GM12891 (cell line): ENCODE measurements around the gene PRDX5.
A peak's percentile ranks its signal among the peaks of the same experiment; 100 is the strongest.

ENCODE experiments used
- DNase-seq: peaks from one replicate; pipeline ENCODE4 v3.0.0; 2011; ENCODE audit warnings: low spot score; ENCODE audit not compliant: insufficient read length
- FAIRE-seq: peaks from 2 replicates; lab custom pipeline; 2011; peaks lifted over from hg19 to GRCh38; lab: Jason Lieb, UNC
- PAX5 ChIP-seq: IDR thresholded peaks from 2 replicates; pipeline ENCODE4 v1.6.1; 2011; ENCODE audit warnings: low read length, moderate library complexity, mild to moderate bottlenecking; ENCODE audit not compliant: insufficient read depth, severe bottlenecking
- POLR2A ChIP-seq: IDR thresholded peaks from 2 replicates; pipeline ENCODE4 v1.6.1; 2011; ENCODE audit warnings: low read depth, low read length, control low read depth
- POLR2AphosphoS5 ChIP-seq: IDR thresholded peaks from 2 replicates; pipeline ENCODE4 v1.6.1; 2011; ENCODE audit warnings: low read depth, low read length, control low read depth
- POU2F2 ChIP-seq: IDR thresholded peaks from 2 replicates; pipeline ENCODE4 v1.6.1; 2011; ENCODE audit warnings: low read depth, mild to moderate bottlenecking, control low read depth, low read length, moderate library complexity
- SPI1 ChIP-seq: IDR thresholded peaks from 2 replicates; pipeline ENCODE4 v1.6.1; 2011; ENCODE audit warnings: low read depth, low read length, control low read depth
- TAF1 ChIP-seq: IDR thresholded peaks from 2 replicates; pipeline ENCODE4 v1.6.1; 2011; ENCODE audit warnings: low read depth, low read length, control low read depth

Gene PRDX5

DNA sequence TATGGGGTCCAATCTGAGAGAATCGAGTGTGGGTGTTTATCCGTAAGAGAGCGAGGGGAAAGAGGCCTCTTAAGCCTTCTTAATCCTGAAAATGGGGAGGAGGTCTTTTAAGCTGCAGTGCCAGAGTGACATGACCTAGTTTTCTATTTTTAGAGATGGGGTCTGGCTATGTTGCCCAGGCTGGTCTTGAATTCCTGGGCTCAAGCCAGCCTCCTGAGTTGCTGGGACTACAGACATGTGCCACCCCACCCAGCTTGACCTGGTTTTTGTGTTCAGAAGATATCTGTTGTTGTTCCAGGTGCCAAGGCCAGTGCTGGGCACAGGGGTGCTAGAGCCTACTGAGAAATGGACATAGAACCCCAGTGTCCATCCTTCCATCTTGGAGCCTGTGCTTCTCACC, 34.8 kb upstream of the PRDX5 start:
- no peak for TF ChIP-seq POLR2AphosphoS5
- no peak for TF ChIP-seq POLR2A
- TF ChIP-seq SPI1, result no peak
- no peak for TF ChIP-seq TAF1
- no peak for TF ChIP-seq PAX5
- TF ChIP-seq POU2F2, result no peak
- no peak for FAIRE-seq
- no peak for DNase-seq

DNA sequence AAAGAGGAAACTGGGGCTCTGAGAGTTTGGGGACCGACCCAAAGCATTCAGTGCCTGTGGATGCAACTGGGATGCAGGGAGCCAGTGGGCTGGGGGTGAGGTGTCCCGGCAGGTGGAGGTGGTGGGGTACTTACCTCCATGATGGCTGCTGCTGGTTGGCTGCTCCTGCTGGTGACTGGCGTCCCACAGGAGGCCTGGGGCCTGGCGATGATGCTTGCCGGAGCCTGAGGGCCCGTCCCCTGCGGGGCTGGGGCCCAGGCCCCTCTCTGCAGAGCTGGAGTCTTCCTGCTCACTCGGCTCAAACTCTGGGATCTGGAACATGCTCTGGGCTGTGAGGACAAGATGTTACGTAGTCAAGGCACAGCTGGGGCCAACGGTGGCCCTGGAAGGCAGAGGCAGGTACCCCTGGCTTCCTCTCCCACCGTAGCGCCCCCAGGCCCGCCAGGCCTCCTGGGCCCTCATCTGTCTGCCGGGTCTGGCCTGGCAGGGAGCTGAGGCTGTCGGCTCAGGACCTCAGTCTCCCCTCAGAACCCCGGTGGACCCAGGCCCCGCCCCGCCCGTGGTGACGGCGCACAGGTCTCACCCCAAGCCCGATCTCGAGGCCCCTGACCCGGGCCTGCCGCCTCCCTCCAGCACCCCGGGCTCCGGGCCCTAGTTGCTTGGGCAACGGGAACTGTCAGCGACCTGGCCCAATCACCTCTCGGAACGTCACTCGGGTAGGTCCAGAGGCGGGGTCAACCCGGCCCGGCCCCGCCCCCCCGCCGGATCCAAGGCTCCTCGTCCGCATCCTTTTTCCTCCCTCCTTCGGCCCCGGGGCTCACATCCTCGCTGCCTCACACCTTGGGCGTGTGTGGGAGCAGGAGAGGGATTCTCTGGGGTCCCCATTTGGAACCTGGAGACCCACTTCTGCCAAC, 33.6 kb upstream of the PRDX5 start, which contains the start of gene BAD:
Gene BAD, minus strand, starts transcription at position 618 of the 914 bp plus-strand sequence. Its CDS starts 297 bp downstream, at position 321.
- no peak for FAIRE-seq
- DNase-seq, result peak; percentile 100
- TF ChIP-seq POLR2AphosphoS5 (peak; percentile 9; the same call in 1 of the 2 replicates), POU2F2 (no peak)

DNA sequence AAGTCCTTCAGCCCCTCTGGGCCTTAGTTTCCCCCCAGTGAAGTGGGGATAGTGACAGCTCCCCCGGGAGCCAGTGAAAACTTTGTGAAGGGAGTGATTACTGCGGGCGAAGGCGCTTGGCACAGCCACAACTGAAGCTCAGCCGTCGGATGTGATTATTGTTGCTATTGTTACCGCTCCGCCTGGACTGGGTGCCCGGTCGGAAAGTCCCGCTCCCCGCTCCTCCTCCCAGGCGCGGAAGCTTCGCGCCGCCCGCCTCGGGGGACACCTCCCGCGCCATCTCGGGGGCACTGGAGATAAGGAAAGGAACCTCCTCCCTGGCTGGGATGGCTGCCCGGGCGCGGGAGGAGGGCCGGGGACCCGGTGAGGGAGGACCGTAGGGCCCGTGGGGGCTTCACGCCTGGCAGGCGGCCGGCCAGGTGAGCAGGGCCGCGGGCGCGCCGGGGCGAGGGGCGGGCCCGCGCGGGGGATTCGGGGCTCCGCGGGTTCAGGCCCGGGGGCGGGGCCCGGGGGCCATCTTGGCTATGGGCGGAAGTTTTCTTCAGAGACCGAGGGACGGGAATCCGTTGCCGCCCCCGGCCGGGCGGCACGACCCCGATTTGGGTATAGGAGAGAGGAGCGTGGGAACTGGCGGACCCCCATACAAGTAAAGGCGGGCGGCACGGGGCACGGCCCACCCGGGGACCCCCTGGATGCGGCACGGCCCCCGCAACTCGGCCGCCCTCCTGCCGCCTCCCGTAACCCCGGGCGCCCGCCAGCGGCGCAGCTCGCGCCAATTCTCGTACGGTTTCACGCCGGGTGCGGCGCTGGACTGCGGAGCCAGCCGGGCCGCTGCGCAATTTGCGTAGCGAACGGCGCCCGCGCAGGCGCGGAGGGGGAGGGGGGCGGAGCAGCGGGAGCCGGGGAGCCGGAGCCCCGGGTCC, 32.7 kb upstream of the PRDX5 start, which contains the start of gene GPR137:
Gene GPR137, plus strand, starts transcription at position 887 of the 923 bp plus-strand sequence. CDS start 677 bp downstream, outside the sequence.
- TF ChIP-seq PAX5 (no peak), POLR2AphosphoS5 (0 out of 2 replicates have a peak, but pooled peaks have one; percentile 7)
- peak; percentile 97 for DNase-seq
- peak; percentile 99 for FAIRE-seq

DNA sequence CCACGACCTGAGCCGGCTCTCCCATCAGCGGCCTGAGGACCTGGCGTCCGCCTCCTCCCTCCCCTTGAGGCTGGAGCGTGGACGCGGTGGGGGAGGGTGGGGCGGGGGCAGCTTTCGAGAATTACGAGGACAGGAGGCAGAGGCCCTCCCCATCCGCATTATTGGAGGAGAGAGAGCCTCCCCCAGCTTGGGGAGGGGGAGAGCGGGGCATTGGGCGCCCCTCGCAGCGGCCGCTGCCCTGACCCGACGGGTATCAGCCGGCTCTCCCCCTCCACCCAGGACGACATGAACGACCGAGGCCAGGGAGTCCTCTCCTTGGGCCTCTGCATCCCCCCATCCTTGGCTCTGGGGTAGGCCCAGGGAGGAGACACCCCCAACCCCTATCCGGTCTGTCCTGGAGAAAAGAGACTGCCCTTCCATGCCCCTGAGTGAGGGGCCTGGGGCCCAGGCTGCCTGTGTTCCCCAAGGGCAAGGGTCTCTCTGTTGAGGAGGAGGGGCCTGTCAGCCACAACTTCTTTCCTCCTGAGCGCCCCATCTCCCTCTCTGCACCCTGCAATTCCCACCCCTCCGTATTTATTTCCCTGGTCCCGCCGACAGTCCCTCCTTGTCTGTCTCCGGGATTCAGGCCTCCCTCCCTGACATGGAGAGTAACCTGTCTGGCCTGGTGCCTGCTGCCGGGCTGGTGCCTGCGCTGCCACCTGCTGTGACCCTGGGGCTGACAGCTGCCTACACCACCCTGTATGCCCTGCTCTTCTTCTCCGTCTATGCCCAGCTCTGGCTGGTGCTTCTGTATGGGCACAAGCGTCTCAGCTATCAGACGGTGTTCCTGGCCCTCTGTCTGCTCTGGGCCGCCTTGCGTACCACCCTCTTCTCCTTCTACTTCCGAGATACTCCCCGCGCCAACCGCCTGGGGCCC, 31.8 kb upstream of the PRDX5 start:
- FAIRE-seq, result peak; percentile 72
- DNase-seq, result no peak
- TF ChIP-seq POLR2A, result no peak
- no peak for TF ChIP-seq PAX5
- TF ChIP-seq TAF1, result no peak
- no peak for TF ChIP-seq POU2F2
- TF ChIP-seq POLR2AphosphoS5, result no peak

DNA sequence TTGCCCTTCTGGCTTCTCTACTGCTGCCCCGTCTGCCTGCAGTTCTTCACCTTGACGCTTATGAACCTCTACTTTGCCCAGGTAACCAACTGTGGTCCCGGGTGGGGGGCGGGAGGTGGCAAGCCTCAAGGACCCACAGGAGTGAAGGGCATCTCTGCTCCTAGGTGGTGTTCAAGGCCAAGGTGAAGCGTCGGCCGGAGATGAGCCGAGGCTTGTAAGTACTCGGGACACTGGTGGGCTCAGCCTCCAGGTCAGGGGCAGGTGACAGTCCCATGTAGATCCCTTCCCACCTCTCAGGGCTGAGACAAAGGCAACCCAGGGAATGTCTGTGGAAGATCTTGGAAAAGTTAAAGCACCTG, 31.1 kb upstream of the PRDX5 start:
- no peak for FAIRE-seq
- TF ChIP-seq SPI1, result no peak
- TF ChIP-seq TAF1, result no peak
- no peak for TF ChIP-seq POLR2A
- no peak for TF ChIP-seq PAX5
- TF ChIP-seq POLR2AphosphoS5, result no peak
- no peak for TF ChIP-seq POU2F2
- DNase-seq, result no peak

DNA sequence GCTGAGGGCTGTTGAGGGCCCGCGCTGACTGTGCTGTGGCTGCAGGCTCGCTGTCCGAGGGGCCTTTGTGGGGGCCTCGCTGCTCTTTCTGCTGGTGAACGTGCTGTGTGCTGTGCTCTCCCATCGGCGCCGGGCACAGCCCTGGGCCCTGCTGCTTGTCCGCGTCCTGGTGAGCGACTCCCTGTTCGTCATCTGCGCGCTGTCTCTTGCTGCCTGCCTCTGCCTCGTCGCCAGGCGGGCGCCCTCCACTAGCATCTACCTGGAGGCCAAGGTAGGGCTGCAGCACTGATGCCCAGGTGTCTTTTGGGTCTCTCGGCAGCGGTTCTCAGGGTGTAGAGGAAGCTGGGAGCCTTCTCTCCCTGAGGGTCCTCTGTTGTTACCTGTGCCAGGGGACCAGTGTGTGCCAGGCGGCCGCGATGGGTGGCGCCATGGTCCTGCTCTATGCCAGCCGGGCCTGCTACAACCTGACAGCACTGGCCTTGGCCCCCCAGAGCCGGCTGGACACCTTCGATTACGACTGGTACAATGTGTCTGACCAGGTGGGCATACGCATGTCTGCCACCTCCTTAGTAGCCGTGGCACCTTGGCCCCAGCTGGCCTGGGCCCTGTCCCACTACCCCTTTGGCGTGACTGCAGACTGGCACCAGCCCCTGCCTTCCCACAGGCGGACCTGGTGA, 30.1 kb upstream of the PRDX5 start:
- DNase-seq, result no peak
- no peak for FAIRE-seq
- no peak for TF ChIP-seq POLR2A
- TF ChIP-seq TAF1, result no peak
- no peak for TF ChIP-seq PAX5
- no peak for TF ChIP-seq POU2F2
- TF ChIP-seq POLR2AphosphoS5, result no peak
- TF ChIP-seq SPI1, result no peak

DNA sequence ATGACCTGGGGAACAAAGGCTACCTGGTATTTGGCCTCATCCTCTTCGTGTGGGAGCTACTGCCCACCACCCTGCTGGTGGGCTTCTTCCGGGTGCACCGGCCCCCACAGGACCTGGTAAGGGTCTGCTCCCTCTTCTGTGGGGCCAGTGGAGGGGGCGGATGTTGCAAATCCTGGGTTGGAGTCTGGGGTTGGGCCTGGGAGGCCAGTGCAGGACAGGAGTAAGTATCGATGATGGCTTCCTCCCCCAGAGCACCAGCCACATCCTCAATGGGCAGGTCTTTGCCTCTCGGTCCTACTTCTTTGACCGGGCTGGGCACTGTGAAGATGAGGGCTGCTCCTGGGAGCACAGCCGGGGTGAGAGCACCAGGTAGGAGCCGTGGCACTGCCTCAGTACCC, 29.6 kb upstream of the PRDX5 start:
- TF ChIP-seq POLR2AphosphoS5, result no peak
- TF ChIP-seq TAF1, result no peak
- TF ChIP-seq POU2F2, result no peak
- FAIRE-seq, result no peak
- DNase-seq, result no peak

DNA sequence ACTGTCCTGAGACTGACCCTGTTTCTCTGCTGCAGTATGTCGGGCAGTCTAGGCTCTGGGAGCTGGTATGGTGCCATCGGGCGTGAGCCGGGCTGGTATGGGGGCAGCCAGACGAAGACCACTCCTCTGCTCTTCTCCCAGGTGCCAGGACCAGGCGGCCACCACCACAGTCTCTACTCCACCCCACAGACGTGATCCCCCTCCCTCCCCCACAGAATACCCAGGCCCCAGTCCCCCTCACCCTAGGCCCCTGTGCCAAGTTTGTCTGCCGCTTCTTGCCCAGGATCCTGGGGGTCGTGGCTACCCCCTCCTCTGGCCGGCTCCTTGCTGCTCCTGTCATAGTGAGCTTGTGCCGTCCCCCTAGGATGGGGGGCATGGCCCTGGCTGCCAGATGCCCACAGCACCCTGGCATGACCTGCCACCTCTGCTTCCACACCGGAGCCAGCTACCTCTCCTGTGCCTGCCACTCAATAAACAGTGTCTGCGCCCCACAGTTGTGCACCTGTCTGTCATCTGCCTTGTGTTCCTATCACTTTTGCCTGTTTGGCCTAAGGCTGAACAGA, 28.8 kb upstream of the PRDX5 start:
- no peak for DNase-seq
- TF ChIP-seq SPI1 (no peak), POLR2AphosphoS5 (no peak)
- no peak for FAIRE-seq
